MM.1S (cell line): ENCODE measurements around the gene ZNF154.

Experiments used
- EZH2 ChIP-seq: fragments of 300-600 bp; sonication (generic); optimal IDR thresholded peaks from 2 replicates; pipeline ENCODE3; 2017; ENCODE audit warnings: low read depth, mild to moderate bottlenecking, antibody characterized with exemption, low read length, mixed read lengths
- TF ChIP-seq, protein P1 (sequence below): fragments of 300-600 bp; sonication (generic); IDR thresholded peaks from 2 replicates; pipeline ENCODE4 v1.5.1; 2016; ENCODE audit warnings: antibody characterized with exemption, low read length, mixed read lengths

GRCh38 chr19:57708641-57709361 lies at the start of gene ZNF154:
- TF ChIP-seq, protein P1, sequence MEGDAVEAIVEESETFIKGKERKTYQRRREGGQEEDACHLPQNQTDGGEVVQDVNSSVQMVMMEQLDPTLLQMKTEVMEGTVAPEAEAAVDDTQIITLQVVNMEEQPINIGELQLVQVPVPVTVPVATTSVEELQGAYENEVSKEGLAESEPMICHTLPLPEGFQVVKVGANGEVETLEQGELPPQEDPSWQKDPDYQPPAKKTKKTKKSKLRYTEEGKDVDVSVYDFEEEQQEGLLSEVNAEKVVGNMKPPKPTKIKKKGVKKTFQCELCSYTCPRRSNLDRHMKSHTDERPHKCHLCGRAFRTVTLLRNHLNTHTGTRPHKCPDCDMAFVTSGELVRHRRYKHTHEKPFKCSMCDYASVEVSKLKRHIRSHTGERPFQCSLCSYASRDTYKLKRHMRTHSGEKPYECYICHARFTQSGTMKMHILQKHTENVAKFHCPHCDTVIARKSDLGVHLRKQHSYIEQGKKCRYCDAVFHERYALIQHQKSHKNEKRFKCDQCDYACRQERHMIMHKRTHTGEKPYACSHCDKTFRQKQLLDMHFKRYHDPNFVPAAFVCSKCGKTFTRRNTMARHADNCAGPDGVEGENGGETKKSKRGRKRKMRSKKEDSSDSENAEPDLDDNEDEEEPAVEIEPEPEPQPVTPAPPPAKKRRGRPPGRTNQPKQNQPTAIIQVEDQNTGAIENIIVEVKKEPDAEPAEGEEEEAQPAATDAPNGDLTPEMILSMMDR, result no peak
- TF ChIP-seq EZH2, result no peak
